Upper lobe of left lung (tissue), 6 donors: ENCODE measurements around the gene TMEM252. TPM values are rescaled to one million over a fixed set of nuclear protein-coding genes. Genes with fewer than 3 reads are reported as not detected.

Experiments
- ATAC-seq, 2 donors: fragments of 200-7000 bp; cut with Tn5 transposase; one replicate each; pipeline ENCODE4 v1.9.1; 2022; ENCODE audit warnings: mild to moderate bottlenecking in 2 of 2, moderate library complexity in 2 of 2; ENCODE audit not compliant: low FRiP score in 2 of 2
- DNase-seq, 2 donors: peaks; one replicate each; pipeline ENCODE4 v3.0.0-alpha.2; 2019 to 2020
- H3K27ac ChIP-seq, 4 donors: fragments of 200-600 bp; sonication (generic); one replicate each; pipeline ENCODE4 v1.5.1; 2016 to 2019
- H3K27me3 ChIP-seq, 4 donors: fragments of 200-600 bp; sonication (generic); one replicate each; pipeline ENCODE4 v1.5.1; 2017 to 2019
- H3K36me3 ChIP-seq, 4 donors: fragments of 200-600 bp; sonication (generic); one replicate each; pipeline ENCODE4 v1.5.1; 2016 to 2019
- H3K4me1 ChIP-seq, 4 donors: fragments of 200-600 bp; sonication (generic); one replicate each; pipeline ENCODE4 v1.5.1; 2018 to 2019
- H3K4me3 ChIP-seq, 4 donors: fragments of 200-600 bp; sonication (generic); one replicate each; pipeline ENCODE4 v1.5.1; 2017 to 2019; ENCODE audit warnings: mild to moderate bottlenecking in 2 of 4, moderate library complexity in 1 of 4
- H3K9me3 ChIP-seq, 4 donors: fragments of 200-600 bp; sonication (generic); one replicate each; pipeline ENCODE4 v1.5.1; 2018 to 2019
- EP300 ChIP-seq, 4 donors: sonication (generic); formaldehyde crosslinking; IDR thresholded peaks; one replicate each; pipeline ENCODE4 v1.5.1; 2017; ENCODE audit warnings: antibody characterized with exemption in 4 of 4, control low read depth in 2 of 4
- POLR2A ChIP-seq, 4 donors: fragments of 450-650 bp; IDR thresholded peaks; one replicate each; pipeline ENCODE4 v1.5.1; 2016 to 2017; ENCODE audit warnings: antibody characterized with exemption in 4 of 4, mild to moderate bottlenecking in 2 of 4
- POLR2AphosphoS5 ChIP-seq, 2 donors: sonication (generic); formaldehyde crosslinking; IDR thresholded peaks; one replicate each; pipeline ENCODE4 v1.5.1; 2017; ENCODE audit warnings: antibody characterized with exemption in 2 of 2
- WGBS, 2 donors: methylation state at CpG; one replicate each; pipeline ENCODE4 v1.1.5; 2017 to 2018; 5-methylcytosine and 5-hydroxymethylcytosine counted together
- total RNA-seq, 6 donors: library from RNA; depleted of rRNA in 4 of 6; stranded (reverse); fragments of >200 nt in 4 of 6; gene quantifications; one replicate each; pipeline versions ENCODE4 v1.1.0 to v1.2.1, GENCODE V29; 2016 to 2021
- TF ChIP-seq, protein P1 (sequence below), 6 experiments: fragments of 450-650 bp in 4 of 6; fragments of 200-600 bp in 2 of 6; sonication (generic) in 2 of 6; IDR thresholded peaks; one replicate each; pipeline ENCODE4 v1.5.1; 2016 to 2019; ENCODE audit warnings: antibody characterized with exemption in 6 of 6
- donor health status: DM: no; HTN: no; CAD: no; lungs with moderate emphysema.
- donor health status: DM: no; HTN: yes; CAD: no; lungs with severe emphysema.

The TMEM252 gene
- total RNA-seq, 6 donors from 2014 or later, result not detected

DNA sequence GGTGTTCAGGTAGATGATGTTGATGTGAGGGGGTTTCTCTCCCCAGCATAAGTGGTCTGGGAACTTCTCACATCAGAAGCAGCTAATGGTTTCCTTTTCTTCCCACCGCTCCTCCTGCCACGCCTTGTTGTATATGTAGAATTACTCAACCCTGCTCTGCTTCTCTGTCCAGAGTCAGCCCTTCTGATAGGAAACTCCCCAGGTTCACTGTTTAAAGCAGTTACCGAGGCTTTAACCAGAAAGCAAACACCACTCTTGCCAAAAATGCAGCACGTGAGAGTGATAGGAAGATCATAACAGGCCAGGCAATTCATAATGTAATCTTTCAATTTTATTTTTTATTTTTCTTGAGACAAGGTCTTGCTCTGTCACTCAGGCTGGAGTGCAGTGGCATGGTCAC is 10.5 kb upstream of the TMEM252 start:
- Histone ChIP-seq H3K4me1 (peaks cover 0 to 12% (median 1%) of the 10 kb centered on the region in 4 donors), H3K9me3 (no peaks in the 10 kb centered on the region), H3K36me3 (no peaks in the 10 kb centered on the region), H3K4me3 (no peak overlapping the region), H3K27me3 (no peaks in the 10 kb centered on the region), H3K27ac (no peak overlapping the region)
- peak in 1 of 2 donors; percentile 43 for DNase-seq
- TF ChIP-seq POLR2A (IDR thresholded peaks at IDR 0.05), result no peak
- no peak for TF ChIP-seq EP300 (IDR thresholded peaks at IDR 0.05)
- TF ChIP-seq, protein P1, sequence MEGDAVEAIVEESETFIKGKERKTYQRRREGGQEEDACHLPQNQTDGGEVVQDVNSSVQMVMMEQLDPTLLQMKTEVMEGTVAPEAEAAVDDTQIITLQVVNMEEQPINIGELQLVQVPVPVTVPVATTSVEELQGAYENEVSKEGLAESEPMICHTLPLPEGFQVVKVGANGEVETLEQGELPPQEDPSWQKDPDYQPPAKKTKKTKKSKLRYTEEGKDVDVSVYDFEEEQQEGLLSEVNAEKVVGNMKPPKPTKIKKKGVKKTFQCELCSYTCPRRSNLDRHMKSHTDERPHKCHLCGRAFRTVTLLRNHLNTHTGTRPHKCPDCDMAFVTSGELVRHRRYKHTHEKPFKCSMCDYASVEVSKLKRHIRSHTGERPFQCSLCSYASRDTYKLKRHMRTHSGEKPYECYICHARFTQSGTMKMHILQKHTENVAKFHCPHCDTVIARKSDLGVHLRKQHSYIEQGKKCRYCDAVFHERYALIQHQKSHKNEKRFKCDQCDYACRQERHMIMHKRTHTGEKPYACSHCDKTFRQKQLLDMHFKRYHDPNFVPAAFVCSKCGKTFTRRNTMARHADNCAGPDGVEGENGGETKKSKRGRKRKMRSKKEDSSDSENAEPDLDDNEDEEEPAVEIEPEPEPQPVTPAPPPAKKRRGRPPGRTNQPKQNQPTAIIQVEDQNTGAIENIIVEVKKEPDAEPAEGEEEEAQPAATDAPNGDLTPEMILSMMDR (IDR thresholded peaks at IDR 0.05), result no peak
- no peak for TF ChIP-seq POLR2AphosphoS5 (IDR thresholded peaks at IDR 0.05)
- peak; percentile 16 to 31 for ATAC-seq
- 39 to 52% methylated on average over 4 of the region's 4 CpGs for WGBS, 2 donors

DNA sequence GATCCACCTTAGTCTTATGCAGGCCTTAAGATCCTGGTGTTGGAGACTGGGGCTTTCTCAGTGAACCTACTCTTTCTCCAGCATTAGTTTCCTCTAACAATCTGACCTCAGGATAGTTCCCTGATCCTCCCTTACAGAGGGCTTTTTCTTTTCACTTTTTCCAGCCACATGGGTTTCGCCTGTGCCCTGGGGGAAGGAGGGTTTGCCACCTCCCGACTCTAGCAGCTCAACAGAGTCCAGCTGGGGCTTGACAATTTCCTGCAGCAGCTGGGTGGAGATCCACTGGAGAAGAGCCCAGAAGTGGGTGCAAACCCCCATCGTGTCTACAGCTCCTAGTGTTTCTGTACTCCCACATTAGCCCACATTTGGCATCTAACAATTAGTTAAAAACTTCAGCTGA is 7.6 kb upstream of the TMEM252 start:
- H3K27me3 ChIP-seq, result no peaks in the 10 kb centered on the region
- no peaks in the 10 kb centered on the region for H3K36me3 ChIP-seq
- no peak overlapping the region for H3K4me3 ChIP-seq
- 42 to 49% methylated on average over 3 of the region's 3 CpGs for WGBS, 2 donors
- DNase-seq (no peak), ATAC-seq (peak in 1 of 2 donors; percentile 21)
- no peaks in the 10 kb centered on the region for H3K9me3 ChIP-seq
- H3K4me1 ChIP-seq, result peaks cover 0 to 12% (median 1%) of the 10 kb centered on the region in 4 donors
- peak overlapping the region; percentile 73 to 83 (median 77) for H3K27ac ChIP-seq
- no peak for TF ChIP-seq EP300 (IDR thresholded peaks at IDR 0.05)
- TF ChIP-seq POLR2AphosphoS5 (IDR thresholded peaks at IDR 0.05), result no peak
- no peak for TF ChIP-seq POLR2A (IDR thresholded peaks at IDR 0.05)
- TF ChIP-seq, protein P1 (IDR thresholded peaks at IDR 0.05), result no peak

DNA sequence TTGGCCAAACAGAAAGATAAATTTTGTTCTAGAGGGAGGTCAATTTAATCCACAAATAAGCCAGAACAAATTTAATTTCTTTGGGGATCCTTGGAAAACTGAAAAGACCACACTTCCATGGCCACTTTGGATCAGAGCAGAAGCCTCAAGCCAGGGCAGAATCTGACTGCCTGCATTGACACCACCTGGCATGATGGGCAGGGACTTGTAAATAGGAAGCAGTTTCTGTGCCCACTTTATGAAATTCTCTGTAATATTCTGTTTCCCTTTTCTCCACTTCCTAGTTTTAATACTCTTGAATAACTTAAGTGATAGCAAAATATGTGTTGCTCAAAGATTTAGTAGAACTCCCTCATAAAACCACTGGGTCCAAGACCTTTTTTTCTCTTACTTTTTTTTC is 6.7 kb upstream of the TMEM252 start:
- no peak for TF ChIP-seq EP300 (IDR thresholded peaks at IDR 0.05)
- no peak for TF ChIP-seq POLR2A (IDR thresholded peaks at IDR 0.05)
- no peak for TF ChIP-seq POLR2AphosphoS5 (IDR thresholded peaks at IDR 0.05)
- TF ChIP-seq, protein P1 (IDR thresholded peaks at IDR 0.05), result no peak
- peak in 1 of 2 donors; percentile 73 for ATAC-seq
- Histone ChIP-seq H3K27me3 (no peaks in the 10 kb centered on the region), H3K27ac (peak overlapping the region; percentile 73 to 83 (median 77)), H3K4me1 (peaks cover 0 to 12% (median 1%) of the 10 kb centered on the region in 4 donors), H3K36me3 (no peaks in the 10 kb centered on the region), H3K4me3 (no peak overlapping the region), H3K9me3 (no peaks in the 10 kb centered on the region)
- peak in 1 of 2 donors; percentile 53 for DNase-seq

DNA sequence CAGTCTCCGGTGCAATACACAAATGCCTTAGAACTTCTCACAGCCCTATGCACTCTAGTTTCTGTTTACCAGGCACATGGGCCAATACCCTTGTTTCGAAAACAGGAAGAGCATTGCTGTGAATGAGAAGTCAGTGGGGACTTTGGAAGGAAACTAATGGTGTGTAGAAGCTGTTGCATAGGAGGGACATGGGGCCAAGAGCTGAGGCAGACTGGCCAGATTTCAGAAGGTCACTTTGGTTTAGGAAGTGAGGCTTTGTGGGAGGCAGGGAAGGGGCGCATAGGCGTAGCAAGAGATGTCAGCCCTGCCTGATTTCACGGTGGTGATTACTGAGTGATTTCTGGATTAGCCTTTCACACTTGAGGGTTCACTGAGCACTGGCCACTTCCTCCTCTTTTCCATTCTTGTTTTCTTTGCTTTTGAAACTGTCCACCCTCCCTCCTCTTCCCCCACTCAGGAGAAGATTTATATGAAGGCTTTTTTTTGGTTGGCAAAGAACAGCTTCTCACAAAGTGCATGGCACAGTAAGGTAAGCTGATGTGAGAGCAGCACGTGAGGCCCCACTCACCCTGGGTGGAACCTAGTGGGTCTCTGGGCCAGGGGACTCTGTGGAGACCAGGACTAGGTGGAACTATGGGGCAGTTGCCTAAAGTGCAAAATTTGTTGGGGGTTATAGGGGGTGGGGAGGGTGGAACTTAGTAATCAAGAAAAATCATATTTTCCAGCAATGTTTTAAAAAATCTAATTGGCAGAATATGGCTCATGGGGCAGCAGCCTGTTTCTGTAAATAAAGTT is 6.1 kb upstream of the TMEM252 start:
- WGBS, 2 donors, result 38 to 48% methylated on average over 6 of the region's 6 CpGs
- no peak overlapping the region for H3K4me3 ChIP-seq

More for the DNA sequence above, 6.1 kb upstream of the TMEM252 start:
- Histone ChIP-seq H3K4me1 (peaks cover 0 to 12% (median 1%) of the 10 kb centered on the region in 4 donors), H3K27me3 (no peaks in the 10 kb centered on the region), H3K9me3 (no peaks in the 10 kb centered on the region), H3K36me3 (no peaks in the 10 kb centered on the region), H3K27ac (peak overlapping the region; percentile 73 to 83 (median 77))
- peak; percentile 9 to 54 for TF ChIP-seq POLR2AphosphoS5 (IDR thresholded peaks at IDR 0.05)
- peak in 1 of 4 donors; percentile 49 for TF ChIP-seq POLR2A (IDR thresholded peaks at IDR 0.05)
- TF ChIP-seq, protein P1 (IDR thresholded peaks at IDR 0.05), result no peak
- TF ChIP-seq EP300 (IDR thresholded peaks at IDR 0.05), result no peak
- peak; percentile 83 to 89 for ATAC-seq
- DNase-seq, result peak in 1 of 2 donors; percentile 45
